ENCODE data around the gene PLXNA3. TPM values are rescaled to one million over a fixed set of nuclear protein-coding genes. Genes with fewer than 3 reads are reported as not detected.
A peak's percentile ranks its signal among the peaks of the same experiment; 100 is the strongest.

The PLXNA3 gene
- total and polyA plus RNA-seq, 2 donors (not counting 1 experiment from before 2014, with no cell fraction given) = 17.8 to 18.4 TPM

DNA sequence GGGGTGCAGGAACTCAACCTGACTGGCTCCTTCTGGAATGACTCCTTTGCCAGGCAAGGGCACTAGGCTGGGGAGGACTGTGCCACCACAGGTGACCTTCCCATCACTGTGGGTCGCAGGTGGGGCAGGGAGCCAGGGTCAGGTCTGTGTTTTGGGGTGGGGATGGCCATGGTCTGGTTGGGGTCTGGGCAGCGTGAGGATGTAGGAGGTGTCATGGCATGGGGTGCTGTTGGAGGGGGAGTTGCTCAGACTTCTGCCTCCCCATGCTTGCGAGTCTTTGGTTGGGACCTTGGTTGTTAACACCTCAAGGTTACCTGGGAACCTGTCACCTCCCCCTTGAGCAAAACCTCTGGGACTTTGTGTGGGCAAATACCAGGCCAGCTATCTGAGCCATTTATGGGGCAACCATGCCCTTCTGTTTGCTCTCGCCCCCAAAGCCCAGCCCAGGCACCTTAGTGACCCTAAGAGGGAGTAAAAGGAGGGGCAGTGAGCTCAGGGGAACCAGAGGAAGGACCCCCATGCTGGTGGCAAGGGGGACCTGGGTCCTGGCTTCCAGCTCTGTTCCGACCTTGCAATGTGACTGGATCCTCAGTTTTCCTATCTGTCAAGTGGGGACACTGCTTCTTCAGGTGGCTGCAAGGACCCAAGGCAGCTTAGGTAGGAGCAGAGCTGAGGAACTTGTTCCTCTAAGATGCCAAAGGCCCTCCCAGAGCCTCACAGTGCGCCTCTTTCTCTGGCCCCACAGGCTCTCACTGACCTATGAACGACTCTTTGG lies 23.5 kb upstream of the PLXNA3 start:
- no peak overlapping the region for H3K4me2 ChIP-seq (ENCODE audit: extremely low read depth, insufficient read depth, low read length)
- no peaks in the 10 kb centered on the region for H3K4me1 ChIP-seq (ENCODE audit: control insufficient read depth, extremely low read depth, insufficient read depth, low read length)
- no peak overlapping the region for H3K27ac ChIP-seq (ENCODE audit: insufficient read depth, low read length)
- H3K36me3 ChIP-seq (ENCODE audit: control insufficient read depth, insufficient read depth, low read length) = peaks cover 5% of the 10 kb centered on the region
- H3K79me2 ChIP-seq (ENCODE audit: control insufficient read depth, insufficient read depth, low read length) = peaks cover 30% of the 10 kb centered on the region
- no peak for DNase-seq (ENCODE audit: low read depth in 2 of 2)
- no peak for TF ChIP-seq EZH2 (IDR thresholded peaks at IDR 0.05; ENCODE audit: low read length, missing control alignments)
- TF ChIP-seq, protein P1, sequence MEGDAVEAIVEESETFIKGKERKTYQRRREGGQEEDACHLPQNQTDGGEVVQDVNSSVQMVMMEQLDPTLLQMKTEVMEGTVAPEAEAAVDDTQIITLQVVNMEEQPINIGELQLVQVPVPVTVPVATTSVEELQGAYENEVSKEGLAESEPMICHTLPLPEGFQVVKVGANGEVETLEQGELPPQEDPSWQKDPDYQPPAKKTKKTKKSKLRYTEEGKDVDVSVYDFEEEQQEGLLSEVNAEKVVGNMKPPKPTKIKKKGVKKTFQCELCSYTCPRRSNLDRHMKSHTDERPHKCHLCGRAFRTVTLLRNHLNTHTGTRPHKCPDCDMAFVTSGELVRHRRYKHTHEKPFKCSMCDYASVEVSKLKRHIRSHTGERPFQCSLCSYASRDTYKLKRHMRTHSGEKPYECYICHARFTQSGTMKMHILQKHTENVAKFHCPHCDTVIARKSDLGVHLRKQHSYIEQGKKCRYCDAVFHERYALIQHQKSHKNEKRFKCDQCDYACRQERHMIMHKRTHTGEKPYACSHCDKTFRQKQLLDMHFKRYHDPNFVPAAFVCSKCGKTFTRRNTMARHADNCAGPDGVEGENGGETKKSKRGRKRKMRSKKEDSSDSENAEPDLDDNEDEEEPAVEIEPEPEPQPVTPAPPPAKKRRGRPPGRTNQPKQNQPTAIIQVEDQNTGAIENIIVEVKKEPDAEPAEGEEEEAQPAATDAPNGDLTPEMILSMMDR (conservative IDR thresholded peaks at IDR 0.05 in 1 of 2, IDR thresholded peaks at IDR 0.05 in 1 of 2; ENCODE audit: low read depth in 1 of 2, low read length in 2 of 2) = no peak
- H3K9me3 ChIP-seq (ENCODE audit: control insufficient read depth, insufficient read depth, low read depth, low read length) = no peaks in the 10 kb centered on the region
- no peaks in the 10 kb centered on the region for H4K20me1 ChIP-seq (ENCODE audit: control insufficient read depth, extremely low read depth, insufficient read depth, low read length)
- H3K4me3 ChIP-seq (replicated peaks in 1 of 4; ENCODE audit: control extremely low read depth in 1 of 4, insufficient read depth in 1 of 4, low read depth in 3 of 4, low read length in 4 of 4) = no peak overlapping the region
- no peak overlapping the region for H3K9ac ChIP-seq (ENCODE audit: insufficient read depth, low read length)
- H3K27me3 ChIP-seq (ENCODE audit: control insufficient read depth, insufficient read depth, low read length) = no peaks in the 10 kb centered on the region
- no peak overlapping the region for H2AFZ ChIP-seq (ENCODE audit: low read length)

DNA sequence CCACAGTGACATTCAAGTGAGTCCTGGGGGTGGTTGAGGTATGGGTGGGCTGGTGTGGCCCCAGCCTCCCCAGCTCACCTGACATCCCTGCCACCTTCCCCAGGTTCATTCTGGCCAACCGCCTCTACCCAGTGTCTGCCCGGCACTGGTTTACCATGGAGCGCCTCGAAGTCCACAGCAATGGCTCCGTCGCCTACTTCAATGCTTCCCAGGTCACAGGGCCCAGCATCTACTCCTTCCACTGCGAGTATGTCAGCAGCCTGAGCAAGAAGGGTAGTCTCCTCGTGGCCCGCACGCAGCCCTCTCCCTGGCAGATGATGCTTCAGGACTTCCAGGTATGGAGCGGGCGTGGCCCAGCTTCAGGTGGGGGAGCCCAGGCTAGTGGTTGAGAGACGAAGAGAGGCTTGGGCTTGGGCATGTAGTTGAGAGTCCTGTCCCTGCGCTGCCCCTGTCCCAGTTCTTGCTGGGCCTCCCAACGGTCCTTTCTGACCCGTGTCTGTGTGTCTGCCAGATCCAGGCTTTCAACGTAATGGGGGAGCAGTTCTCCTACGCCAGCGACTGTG lies 22.8 kb upstream of the PLXNA3 start:
- no peak for DNase-seq (ENCODE audit: low read depth in 2 of 2)
- Histone ChIP-seq H3K9ac (ENCODE audit: insufficient read depth, low read length) (no peak overlapping the region), H3K4me2 (ENCODE audit: extremely low read depth, insufficient read depth, low read length) (no peak overlapping the region), H4K20me1 (ENCODE audit: control insufficient read depth, extremely low read depth, insufficient read depth, low read length) (no peaks in the 10 kb centered on the region), H3K27ac (ENCODE audit: insufficient read depth, low read length) (no peak overlapping the region), H3K79me2 (ENCODE audit: control insufficient read depth, insufficient read depth, low read length) (peaks cover 32% of the 10 kb centered on the region), H2AFZ (ENCODE audit: low read length) (no peak overlapping the region), H3K27me3 (ENCODE audit: control insufficient read depth, insufficient read depth, low read length) (no peaks in the 10 kb centered on the region), H3K4me1 (ENCODE audit: control insufficient read depth, extremely low read depth, insufficient read depth, low read length) (no peaks in the 10 kb centered on the region), H3K9me3 (ENCODE audit: control insufficient read depth, insufficient read depth, low read depth, low read length) (no peaks in the 10 kb centered on the region), H3K4me3 (replicated peaks in 1 of 4; ENCODE audit: control extremely low read depth in 1 of 4, insufficient read depth in 1 of 4, low read depth in 3 of 4, low read length in 4 of 4) (no peak overlapping the region), H3K36me3 (ENCODE audit: control insufficient read depth, insufficient read depth, low read length) (peaks cover 7% of the 10 kb centered on the region)
- TF ChIP-seq, protein P1 (conservative IDR thresholded peaks at IDR 0.05 in 1 of 2, IDR thresholded peaks at IDR 0.05 in 1 of 2; ENCODE audit: low read depth in 1 of 2, low read length in 2 of 2) = no peak
- no peak for TF ChIP-seq EZH2 (IDR thresholded peaks at IDR 0.05; ENCODE audit: low read length, missing control alignments)

DNA sequence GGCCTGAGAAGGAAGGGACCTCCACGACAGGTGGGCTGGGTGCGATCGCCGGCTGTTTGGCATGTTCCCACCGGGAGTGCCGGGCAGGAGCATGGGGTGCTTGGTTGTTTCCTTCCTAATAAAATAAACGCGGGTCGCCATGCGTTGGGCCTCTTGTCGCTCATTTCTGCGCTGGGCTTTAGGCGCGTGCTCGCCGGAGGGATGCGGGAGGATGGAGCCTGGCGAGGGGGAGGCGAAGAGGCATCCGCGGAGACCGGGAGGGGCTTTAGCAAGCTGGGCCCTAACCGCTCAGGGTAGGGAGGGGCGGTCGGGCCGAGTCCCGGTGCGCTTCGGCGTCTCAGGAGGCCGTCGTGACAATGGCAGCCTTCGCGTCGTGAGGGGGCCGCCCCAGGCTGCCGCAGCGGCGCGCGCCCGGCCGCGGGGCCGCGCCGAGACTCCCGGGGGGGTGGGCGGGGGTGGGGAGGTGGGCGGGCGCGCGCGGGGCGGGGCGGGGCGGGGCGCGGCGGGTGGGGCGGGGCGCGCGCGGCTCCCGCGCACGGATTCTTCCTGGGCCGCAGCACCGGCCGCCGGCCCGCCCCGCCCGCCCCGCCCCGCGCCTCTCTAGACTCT lies 21.6 kb upstream of the PLXNA3 start:
- no peaks in the 10 kb centered on the region for H4K20me1 ChIP-seq (ENCODE audit: control insufficient read depth, extremely low read depth, insufficient read depth, low read length)
- no peaks in the 10 kb centered on the region for H3K4me1 ChIP-seq (ENCODE audit: control insufficient read depth, extremely low read depth, insufficient read depth, low read length)
- H2AFZ ChIP-seq (ENCODE audit: low read length) = no peak overlapping the region
- H3K27ac ChIP-seq (ENCODE audit: insufficient read depth, low read length) = peak overlapping the region; percentile 65
- TF ChIP-seq EZH2 (IDR thresholded peaks at IDR 0.05; ENCODE audit: low read length, missing control alignments) = no peak
- TF ChIP-seq, protein P1 (conservative IDR thresholded peaks at IDR 0.05 in 1 of 2, IDR thresholded peaks at IDR 0.05 in 1 of 2; ENCODE audit: low read depth in 1 of 2, low read length in 2 of 2) = no peak
- peaks cover 40% of the 10 kb centered on the region for H3K79me2 ChIP-seq (ENCODE audit: control insufficient read depth, insufficient read depth, low read length)
- no peaks in the 10 kb centered on the region for H3K27me3 ChIP-seq (ENCODE audit: control insufficient read depth, insufficient read depth, low read length)
- peak; percentile 28 to 31 for DNase-seq (ENCODE audit: low read depth in 2 of 2)
- peak overlapping the region; percentile 35 for H3K4me2 ChIP-seq (ENCODE audit: extremely low read depth, insufficient read depth, low read length)
- peaks cover 7% of the 10 kb centered on the region for H3K36me3 ChIP-seq (ENCODE audit: control insufficient read depth, insufficient read depth, low read length)
- H3K4me3 ChIP-seq (replicated peaks in 1 of 4; ENCODE audit: control extremely low read depth in 1 of 4, insufficient read depth in 1 of 4, low read depth in 3 of 4, low read length in 4 of 4) = peak overlapping the region in 2 of 4 experiments; percentile 67 to 69
- peak overlapping the region; percentile 73 for H3K9ac ChIP-seq (ENCODE audit: insufficient read depth, low read length)
- H3K9me3 ChIP-seq (ENCODE audit: control insufficient read depth, insufficient read depth, low read depth, low read length) = no peaks in the 10 kb centered on the region
